Jurkat, Clone E6-1 (cell line): ENCODE results near the gene ADGRG6.
"Not testable (repeated sequence)": the region's sequence is repeated elsewhere in the genome, so short reads cannot be mapped to it uniquely, and the experiment has no call there.

Source experiments
- DNase-seq: peaks from one replicate; pipeline ENCODE4 v3.0.0-alpha.2; 2011; ENCODE audit warnings: low read depth, low spot score
- H3K4me3 ChIP-seq: 2 replicates; pipeline ENCODE4 v1.5.1; 2011; ENCODE audit warnings: mild to moderate bottlenecking, low read length, control low read depth, moderate library complexity

ADGRG6 gene

DNA sequence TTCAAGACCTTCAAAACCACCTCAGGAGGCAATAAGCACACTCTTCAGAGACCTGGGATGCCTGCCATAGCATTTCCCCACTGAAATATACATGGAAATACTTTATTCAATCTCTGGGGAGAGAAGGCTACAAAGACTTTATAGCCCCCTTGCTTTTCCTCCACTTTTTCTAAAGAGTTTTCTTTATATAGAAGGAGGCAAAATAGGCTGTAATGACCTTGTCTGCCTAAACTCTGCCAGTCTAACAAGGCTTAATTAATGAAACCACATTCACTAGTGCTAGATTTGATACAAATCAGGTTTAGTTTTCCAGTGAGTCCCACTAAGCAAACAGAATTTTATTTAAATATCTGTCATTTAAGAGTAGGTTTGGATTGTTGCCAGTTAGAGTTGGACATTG lies 114.9 kb downstream of the ADGRG6 start:
- DNase-seq, result no peak
- H3K4me3 ChIP-seq, result no peak overlapping the region

DNA sequence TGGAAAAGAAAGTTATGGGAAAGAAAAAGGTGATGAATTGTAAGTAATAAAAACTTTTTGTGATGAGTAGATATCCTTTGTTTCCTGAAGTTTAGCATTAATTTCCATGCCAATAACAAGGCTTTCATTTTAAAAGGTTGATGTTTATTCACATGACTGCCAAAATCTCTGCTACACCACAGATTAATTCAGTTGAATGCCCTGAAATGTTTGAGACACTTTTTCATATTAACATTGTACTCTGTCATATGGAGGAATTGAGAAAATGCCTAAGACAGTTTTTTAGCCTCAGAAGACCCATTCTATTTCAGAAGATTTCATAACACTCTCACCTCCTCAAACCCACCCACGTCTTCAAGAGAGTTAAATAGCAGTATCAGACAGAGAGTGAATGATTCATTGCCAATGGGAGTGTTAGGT lies 115.5 kb downstream of the ADGRG6 start:
- H3K4me3 ChIP-seq, result no peak overlapping the region
- no peak for DNase-seq

DNA sequence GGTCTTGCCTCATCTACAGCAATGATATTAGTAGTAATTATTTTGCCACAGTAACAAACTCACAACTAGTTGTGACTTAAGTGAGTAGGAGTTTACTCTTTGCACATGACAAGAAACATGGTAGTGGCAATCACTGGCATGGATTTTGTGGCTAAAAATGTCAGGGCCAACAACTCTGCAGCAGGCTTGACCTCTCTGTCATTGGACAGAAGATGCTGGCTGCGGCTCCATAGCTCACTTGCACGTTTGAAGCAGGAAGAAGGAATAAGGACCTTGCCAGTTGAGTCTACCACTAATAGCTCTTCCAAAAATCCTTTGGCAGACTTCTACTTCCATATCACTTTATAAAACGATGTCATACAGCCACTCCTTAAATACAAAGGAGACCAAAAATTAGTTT lies 117.3 kb downstream of the ADGRG6 start:
- no peak overlapping the region for H3K4me3 ChIP-seq
- no peak for DNase-seq

DNA sequence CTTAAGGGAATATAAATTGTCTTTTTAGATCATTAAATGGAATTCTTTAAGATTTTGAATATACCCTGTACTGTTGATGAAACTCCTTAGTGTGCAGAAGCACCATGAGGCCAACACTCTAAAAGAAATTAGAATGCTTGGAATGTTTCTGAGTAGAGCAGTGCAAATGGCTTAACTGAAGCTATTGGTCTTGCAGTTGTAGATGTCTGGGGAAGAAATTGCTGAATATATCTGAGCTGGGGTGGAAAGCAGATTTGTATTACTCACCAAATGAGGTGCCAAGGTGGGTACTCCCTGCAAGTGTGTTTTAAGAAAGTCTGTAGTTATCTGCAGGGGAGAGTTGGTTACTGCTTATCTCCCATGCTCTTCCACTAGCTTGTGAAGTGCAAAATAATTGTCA lies 119.0 kb downstream of the ADGRG6 start:
- no peak overlapping the region for H3K4me3 ChIP-seq
- no peak for DNase-seq

DNA sequence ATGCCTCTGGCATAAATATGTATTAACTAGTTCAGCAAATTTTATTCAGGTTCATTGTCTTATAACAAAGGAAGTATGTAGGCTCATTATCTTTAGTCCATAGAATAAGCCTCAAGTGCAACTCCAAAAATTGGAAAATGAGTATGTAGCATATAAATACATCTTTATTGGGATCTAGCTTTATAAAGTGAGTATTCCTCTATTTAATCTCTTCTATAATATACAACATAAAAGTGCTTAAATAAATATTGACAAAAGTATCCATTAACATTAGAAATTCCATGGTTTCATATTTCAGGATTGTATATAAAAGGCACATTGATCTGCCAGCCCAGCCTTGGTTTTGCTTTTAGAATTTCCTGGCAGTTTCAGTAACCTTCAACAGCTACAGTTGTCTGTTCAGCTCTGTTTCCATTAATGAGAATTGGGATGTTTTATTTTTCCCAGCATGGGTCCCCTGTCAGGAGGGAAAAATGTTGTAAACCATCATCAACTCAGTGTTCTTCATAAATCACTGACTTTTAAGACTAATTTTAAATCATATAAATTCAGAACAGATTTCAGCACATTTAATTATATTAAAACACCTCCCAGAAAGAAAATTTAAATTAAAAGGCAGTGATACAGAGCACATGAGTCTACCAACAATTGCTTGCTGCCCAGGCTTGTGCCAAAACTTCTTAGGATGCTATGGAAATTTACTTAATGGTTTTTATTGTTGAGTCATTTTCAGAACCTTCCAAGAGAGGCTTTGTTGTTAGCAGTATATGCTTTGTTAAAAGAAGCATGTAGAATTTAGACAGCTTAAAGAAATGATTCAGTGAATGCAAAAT lies 119.7 kb downstream of the ADGRG6 start:
- DNase-seq, result no peak

DNA sequence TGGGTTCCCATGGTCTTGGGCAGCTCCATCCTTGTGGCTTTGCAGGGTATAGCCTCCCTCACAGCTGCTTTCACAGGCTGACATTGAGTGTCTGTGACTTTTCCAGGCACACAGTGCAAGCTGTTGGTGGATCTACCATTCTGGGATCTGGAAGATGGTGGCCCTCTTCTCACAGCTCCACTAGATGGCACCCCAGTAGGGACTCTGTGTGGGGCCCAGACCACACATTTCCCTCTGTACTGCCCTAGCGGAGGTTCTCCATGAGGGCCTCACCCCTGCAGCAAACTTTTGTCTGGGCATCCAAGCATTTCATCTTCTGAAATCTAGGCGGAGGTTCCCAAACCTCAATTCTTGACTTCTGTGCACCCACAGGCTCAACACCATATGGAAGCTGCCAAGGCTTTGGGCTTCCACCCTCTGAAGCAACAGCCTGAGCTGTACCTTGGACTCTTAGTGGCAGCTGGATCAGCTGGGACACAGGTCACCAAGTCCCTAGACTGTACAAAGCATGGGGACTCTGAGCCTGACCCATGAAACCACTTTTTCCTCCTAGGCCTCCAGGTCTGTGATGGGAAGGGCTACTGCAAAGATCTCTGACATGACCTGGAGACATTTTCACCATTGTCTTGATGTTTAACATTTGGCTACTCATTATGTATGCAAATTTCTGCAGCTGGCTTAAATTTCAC lies 124.8 kb downstream of the ADGRG6 start:
- H3K4me3 ChIP-seq, DNase-seq: not testable (repeated sequence)

More for the DNA sequence above, 119.7 kb downstream of the ADGRG6 start:
- H3K4me3 ChIP-seq, result no peak overlapping the region

DNA sequence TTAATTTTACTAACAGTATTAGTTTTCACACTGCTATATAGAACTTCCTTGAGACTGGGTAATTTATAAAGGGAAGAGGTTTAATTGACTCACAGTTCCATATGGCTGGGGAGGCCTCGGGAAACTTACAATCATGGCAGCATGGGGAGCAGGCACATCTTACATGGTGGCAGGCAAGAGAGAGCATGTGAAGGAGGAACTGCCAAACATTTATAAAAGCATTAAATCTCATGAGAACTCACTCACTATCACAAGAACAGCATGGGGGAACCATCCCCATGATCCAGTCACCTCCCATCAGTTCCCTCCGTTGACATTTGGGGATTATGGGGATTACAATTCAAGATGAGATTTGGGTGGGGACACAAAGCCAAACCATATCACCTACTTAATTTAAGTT lies 126.7 kb downstream of the ADGRG6 start:
- DNase-seq, H3K4me3 ChIP-seq: not testable (repeated sequence)

DNA sequence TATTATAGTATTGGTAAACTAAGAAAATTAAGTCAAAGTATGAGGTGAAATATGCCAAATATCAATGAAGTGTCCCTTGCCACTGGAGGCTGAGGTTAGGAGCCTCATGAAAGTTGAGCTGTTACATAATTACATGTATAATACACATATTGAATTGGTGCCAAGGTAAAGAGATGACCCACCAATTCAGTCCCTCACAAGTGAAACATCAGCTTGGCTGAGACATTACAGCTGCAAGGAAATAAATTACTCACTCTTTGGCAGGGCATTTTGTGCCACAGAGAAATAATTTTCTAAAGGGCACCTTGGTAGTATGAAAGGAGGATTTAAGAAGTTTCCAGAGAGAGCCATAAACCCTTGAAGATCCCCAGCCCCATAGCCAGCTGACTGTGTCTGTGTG lies 127.4 kb downstream of the ADGRG6 start:
- H3K4me3 ChIP-seq, result no peak overlapping the region
- no peak for DNase-seq

DNA sequence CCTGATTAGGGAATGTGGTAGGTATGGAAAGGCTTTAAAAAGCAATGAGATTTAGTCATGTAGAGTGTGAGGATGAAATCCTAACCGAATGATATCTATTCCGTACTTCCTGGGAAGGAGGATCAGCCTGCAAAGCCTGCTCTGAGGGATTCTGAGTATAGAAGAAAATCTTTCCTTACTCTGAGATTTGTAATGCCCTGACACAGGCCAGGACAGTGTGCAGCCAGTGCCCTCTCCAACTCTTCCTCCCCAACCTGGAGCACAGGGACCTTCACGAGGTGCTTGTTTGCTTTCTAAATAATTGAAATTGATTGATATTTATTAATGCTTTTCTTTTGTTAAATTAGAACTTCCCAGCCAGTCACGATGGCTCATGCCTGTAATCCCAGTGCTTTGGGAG lies 131.6 kb downstream of the ADGRG6 start:
- H3K4me3 ChIP-seq, result no peak overlapping the region
- DNase-seq, result no peak

DNA sequence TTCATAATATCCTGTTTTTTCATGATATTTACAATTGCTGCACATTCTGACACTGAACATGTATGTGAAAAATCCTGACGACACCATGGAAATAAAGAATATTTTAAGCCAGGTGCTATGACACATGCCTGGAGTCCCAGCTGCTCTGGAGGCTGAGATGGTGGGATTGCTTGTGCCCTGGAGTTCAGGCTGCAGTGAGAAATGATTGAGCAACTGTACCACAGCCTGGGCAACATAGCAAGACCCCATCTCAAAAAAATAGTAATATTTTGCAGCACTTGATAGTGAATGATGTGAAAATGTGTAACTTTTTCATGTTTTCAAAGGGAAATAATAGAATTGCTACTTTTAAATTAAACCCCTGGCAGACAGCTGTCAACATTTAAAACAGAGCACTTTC lies 137.1 kb downstream of the ADGRG6 start:
- no peak overlapping the region for H3K4me3 ChIP-seq
- no peak for DNase-seq

DNA sequence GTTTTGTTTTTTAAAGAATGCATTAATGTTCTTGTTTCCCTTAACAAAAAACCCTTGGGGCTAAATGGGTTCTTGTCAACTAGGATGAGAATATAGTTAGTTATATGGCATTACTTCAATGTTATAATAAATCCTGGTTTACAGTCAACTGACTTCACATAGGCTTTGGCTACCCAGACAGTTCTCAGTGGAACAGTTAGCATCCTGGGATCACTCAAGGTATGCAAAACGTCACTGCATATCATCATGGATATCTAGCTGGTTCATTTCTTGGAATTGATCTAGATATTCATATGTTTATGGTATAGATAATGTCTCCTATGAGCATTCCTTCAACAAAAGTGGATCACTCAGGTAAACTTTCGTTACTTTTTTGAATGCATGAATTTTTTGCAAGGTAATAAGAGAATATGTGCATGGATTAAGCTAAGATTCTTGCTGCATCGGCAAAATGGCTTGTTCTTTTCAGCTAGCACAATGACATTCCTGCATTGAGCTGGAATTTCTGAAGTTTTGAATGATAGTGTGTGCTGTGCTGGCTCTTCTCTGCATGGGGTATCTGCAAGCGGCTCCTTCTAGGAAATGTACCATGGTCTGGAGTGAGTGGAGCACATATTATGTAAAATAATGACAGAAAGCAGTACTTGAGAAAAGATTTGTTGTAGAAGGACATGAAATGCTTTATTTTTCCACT lies 138.9 kb downstream of the ADGRG6 start:
- no peak for DNase-seq

DNA sequence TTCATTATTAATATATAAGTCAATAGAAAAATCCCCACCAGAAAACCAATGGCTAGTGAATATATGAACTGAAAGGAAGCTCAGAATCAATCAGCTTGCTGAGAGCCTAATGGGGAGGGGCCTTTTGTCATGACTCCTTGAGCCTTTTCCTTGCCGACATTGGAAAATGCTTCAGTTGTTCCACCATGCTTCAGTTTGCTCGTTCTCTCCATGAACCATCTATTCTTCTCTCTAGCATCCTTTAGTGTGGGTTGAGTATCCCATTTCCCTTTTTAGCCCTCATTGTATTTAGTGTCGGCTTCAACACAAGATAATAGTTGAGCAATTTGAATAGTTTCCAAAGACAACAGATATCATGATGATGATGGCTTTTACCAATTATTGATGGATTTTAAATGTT lies 139.9 kb downstream of the ADGRG6 start:
- H3K4me3 ChIP-seq, result no peak overlapping the region
- no peak for DNase-seq

More for the DNA sequence above, 138.9 kb downstream of the ADGRG6 start:
- H3K4me3 ChIP-seq, result no peak overlapping the region

DNA sequence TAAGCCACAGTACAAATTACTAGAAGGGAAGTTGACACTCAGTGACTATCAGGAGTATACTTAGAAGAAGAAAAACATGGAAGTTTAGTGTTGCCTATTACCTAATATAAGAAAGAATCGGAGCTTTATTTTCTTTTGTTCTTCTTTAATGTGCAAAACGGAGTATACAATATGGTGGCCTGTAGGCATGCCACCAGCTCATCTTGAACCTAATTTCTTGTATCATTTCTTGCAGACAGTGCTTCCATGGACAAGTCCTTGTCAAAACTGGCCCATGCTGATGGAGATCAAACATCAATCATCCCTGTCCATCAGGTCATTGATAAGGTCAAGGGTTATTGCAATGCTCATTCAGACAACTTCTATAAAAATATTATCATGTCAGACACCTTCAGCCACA lies 141.3 kb downstream of the ADGRG6 start:
- no peak for DNase-seq
- H3K4me3 ChIP-seq, result no peak overlapping the region

DNA sequence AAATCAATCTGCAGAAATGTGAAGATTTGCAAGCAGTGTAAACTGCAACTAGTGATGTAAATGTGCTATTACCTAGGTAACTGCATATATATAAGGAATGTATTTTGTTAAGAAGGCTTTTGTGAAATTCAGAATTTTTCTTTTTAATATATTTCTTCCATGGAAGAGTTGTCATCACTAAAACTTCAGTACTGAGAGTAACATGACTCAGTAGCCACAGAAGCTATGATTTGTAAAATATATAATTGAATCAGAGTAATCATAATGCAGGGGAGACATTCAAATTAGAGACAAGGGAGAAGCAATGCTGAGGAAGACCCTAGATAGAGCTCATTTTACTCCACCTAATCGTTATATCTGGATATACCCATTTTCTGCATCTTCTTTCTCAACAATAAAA lies 141.7 kb downstream of the ADGRG6 start:
- no peak for DNase-seq
- H3K4me3 ChIP-seq, result no peak overlapping the region

DNA sequence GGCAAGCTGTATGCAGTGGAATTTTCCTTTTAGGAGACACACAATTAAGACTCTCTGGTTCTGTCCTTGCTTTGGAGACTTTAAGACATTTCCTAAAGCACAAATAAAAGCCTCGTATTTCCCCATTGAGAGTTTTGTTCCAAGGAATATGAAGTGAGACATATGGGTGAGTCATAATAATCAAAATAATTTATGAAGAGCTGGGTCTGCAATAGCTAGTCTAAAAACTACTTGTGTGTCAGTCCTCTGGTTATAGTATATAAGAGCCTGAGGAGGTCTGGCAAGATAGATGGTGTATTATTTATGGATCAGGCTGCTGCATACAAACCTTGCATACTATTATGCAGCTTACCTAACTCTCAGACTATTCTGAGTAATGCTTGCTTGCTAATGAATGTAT lies 142.6 kb downstream of the ADGRG6 start:
- no peak for DNase-seq
- H3K4me3 ChIP-seq, result no peak overlapping the region

DNA sequence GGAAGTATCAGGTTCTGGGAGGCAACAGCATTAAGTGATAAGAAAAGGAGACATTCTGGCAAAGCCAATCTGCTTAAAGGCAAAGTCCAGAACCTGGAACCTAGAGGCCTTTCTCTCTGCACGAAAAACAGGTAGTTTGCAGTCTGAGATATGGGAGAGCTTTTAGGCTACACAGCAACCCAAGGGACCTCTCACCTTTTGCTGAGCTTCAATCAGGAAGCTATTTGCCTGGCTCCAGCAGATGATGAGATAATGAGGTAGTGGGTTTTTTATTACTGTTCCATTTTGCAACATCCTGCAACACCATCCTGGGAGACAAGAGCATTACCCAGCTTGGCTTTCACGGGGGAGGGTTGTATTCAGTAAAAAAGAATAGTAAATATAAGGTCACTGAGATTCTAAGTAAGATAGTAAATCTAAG lies 143.1 kb downstream of the ADGRG6 start:
- no peak overlapping the region for H3K4me3 ChIP-seq
- no peak for DNase-seq

DNA sequence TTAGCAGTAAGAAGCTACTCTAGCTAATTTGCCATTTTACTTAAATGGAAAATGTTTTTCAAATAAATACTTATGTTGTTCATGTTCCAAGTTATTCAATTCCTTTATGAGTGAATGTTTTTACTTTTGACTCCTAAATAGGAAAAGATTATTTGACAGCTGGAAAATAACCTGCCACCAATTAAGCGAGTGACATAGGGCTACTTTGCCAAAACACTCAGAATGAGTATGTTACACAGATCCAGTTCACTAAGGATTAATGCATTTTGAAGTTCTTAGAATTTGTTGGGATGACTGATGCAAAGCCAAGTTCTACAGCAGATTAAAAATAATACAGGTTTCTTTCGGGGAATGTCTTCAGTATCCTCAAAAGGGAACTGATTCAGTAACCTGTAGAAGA lies 144.4 kb downstream of the ADGRG6 start:
- no peak overlapping the region for H3K4me3 ChIP-seq
- no peak for DNase-seq

DNA sequence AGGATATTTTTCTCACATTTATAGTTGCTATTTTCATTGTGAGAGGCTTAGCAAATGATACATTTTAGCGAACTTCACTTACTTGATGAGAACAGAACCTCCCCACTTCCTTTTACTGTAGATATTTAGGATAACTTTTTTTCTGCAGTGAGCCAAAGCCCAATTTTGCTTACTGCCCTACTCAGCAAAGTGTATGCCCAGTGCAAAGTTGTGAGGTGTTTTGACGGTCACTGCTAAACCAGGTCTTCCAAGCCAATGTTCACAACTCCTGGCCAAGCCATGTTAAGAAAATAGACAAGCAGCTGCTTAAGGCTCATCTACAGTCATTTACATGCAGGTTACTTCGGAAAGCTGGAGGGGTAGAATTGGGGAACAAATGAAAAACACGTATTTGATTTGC lies 144.8 kb downstream of the ADGRG6 start:
- H3K4me3 ChIP-seq, result no peak overlapping the region
- no peak for DNase-seq

DNA sequence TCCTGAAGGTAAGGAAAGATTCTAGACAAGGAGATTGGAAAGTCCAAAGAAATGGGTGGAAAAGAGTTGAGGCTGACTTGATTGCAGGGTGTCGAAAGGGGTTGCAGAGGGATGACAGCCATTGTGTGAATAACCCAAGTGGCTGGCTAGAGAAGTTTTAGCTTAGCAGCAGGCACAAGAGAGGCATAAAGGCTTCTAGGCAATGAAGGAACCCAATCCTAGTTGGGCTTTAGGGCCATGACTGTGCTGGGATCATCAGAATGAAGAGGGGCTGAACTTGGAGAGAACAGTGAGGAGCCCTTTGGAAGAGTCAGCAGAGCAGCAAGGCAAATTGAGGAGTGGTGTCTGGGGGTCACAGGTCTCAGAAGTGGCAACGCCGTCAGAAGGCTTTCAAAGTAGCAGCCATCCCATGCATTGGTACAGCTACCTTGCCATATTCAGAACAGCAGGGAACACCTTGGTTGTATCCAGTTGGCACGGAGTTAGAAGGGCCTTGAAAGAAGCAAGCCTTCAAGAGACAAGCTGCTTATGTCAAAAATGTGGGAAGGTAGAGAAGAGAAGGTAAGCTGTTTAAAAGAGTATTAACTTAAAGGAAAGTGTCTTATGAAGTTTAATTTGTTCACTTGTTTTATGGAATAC lies 146.4 kb downstream of the ADGRG6 start:
- no peak for DNase-seq
- H3K4me3 ChIP-seq, result no peak overlapping the region

DNA sequence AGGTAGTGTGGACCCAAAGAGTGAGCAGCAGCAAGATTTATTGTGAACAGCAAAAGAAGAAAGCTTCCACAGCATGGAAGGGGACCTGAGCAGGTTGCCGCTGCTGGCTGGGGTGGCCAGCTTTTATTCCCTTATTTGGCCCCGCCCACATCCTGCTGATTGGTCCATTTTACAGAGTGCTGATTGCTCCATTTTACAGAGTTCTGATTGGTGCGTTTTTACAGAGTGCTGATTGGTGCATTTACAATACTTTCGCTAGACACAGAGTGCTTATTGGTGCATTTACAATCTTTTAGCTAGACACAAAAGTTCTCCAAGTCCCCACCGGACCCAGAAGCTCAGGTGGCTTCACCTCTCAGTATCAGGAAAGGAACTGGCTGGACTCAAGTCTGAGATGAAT lies 149.0 kb downstream of the ADGRG6 start:
- H3K4me3 ChIP-seq, DNase-seq: not testable (repeated sequence)
